Liver (tissue), 3 donors: Measurements from ENCODE around the gene CLIC3.

ENCODE experiments used
- ATF3 ChIP-seq: IDR thresholded peaks from 2 replicates; pipeline ENCODE4 v1.6.1; 2016; ENCODE audit warnings: antibody characterized with exemption
- CTCF ChIP-seq: fragments of 150-350 bp; IDR thresholded peaks from 2 replicates; pipeline ENCODE4 v1.5.1; 2017; ENCODE audit warnings: improper control_type of control experiment, low read depth, low read length; ENCODE audit not compliant: missing input control
- EGR1 ChIP-seq, 2 donors: IDR thresholded peaks; 2 replicates each; pipeline ENCODE4 v1.6.1; 2016 to 2018; ENCODE audit warnings: antibody characterized with exemption in 2 of 2, low read depth in 2 of 2
- GABPA ChIP-seq, 2 donors: IDR thresholded peaks in 1 of 2; conservative IDR thresholded peaks in 1 of 2; 2 replicates each; pipeline ENCODE4 v1.6.1; 2016; ENCODE audit warnings: antibody characterized with exemption in 2 of 2, mild to moderate bottlenecking in 1 of 2, moderate library complexity in 1 of 2
- HNF4G ChIP-seq: IDR thresholded peaks from 2 replicates; pipeline ENCODE4 v1.6.1; 2016; ENCODE audit warnings: antibody characterized with exemption
- JUND ChIP-seq, 2 donors: IDR thresholded peaks; 2 replicates each; pipeline ENCODE4 v1.6.1; 2016; ENCODE audit warnings: antibody characterized with exemption in 2 of 2
- MAX ChIP-seq: IDR thresholded peaks from 2 replicates; pipeline ENCODE4 v1.6.1; 2016; ENCODE audit warnings: antibody characterized with exemption
- NR2F2 ChIP-seq: IDR thresholded peaks from 2 replicates; pipeline ENCODE4 v1.6.1; 2016; ENCODE audit warnings: antibody characterized with exemption
- RAD21 ChIP-seq, 2 donors: IDR thresholded peaks; 2 replicates each; pipeline ENCODE4 v1.6.1; 2016; ENCODE audit warnings: antibody characterized with exemption in 2 of 2, mild to moderate bottlenecking in 2 of 2
- RXRA ChIP-seq, 2 donors: IDR thresholded peaks; 2 replicates each; pipeline ENCODE4 v1.6.1; 2017 to 2018; ENCODE audit warnings: antibody characterized with exemption in 2 of 2, mild to moderate bottlenecking in 1 of 2
- SP1 ChIP-seq: IDR thresholded peaks from 2 replicates; pipeline ENCODE4 v1.6.1; 2018; ENCODE audit warnings: antibody characterized with exemption, mild to moderate bottlenecking
- TAF1 ChIP-seq: conservative IDR thresholded peaks from 2 replicates; pipeline ENCODE4 v1.6.1; 2016; ENCODE audit warnings: antibody characterized with exemption, mild to moderate bottlenecking
- YY1 ChIP-seq: IDR thresholded peaks from 2 replicates; pipeline ENCODE4 v1.6.1; 2016; ENCODE audit warnings: antibody characterized with exemption, mild to moderate bottlenecking
- donor health status: healthy.
- donor health status: healthy.

- TF ChIP-seq CTCF (no peak), GABPA (IDR thresholded peaks at IDR 0.05 in 1 of 2, conservative IDR thresholded peaks at IDR 0.05 in 1 of 2) (no peak), ATF3 (no peak), RAD21 (IDR thresholded peaks at IDR 0.05) (no peak), YY1 (no peak), EGR1 (IDR thresholded peaks at IDR 0.05; ENCODE audit: low read depth in 2 of 2) (no peak), NR2F2 (no peak), SP1 (no peak), TAF1 (no peak), RXRA (IDR thresholded peaks at IDR 0.05) (no peak), HNF4G (no peak), JUND (IDR thresholded peaks at IDR 0.05) (no peak), MAX (no peak)
Observed at GRCh38 chr9:137026384-137026783, 30.0 kb upstream of the CLIC3 start.
